COLO668 (cell line): Measurements from ENCODE around the gene SLA2.
"Not testable (repeated sequence)": the region's sequence is repeated elsewhere in the genome, so short reads cannot be mapped to it uniquely, and the experiment has no call there.

ENCODE experiments used
- DNase-seq: peaks from one replicate; lab custom pipeline; 2025; ENCODE audit not compliant: unreplicated experiment; lab: John Stamatoyannopoulos, UW

Gene SLA2

GRCh38 chr20:36646678-36647077 is 682 bp upstream of the SLA2 start:
- DNase-seq, result no peak

- no peak for DNase-seq
Measured at GRCh38 chr20:36645353-36645752, 643 bp downstream of the SLA2 start.

GRCh38 chr20:36644706-36645095 is 1.3 kb downstream of the SLA2 start:
- DNase-seq, result no peak

GRCh38 chr20:36644032-36644705 is 1.8 kb downstream of the SLA2 start:
- DNase-seq, result no peak

GRCh38 chr20:36642136-36642535 is 3.9 kb downstream of the SLA2 start:
- DNase-seq, result no peak

GRCh38 chr20:36641506-36641843 is 4.5 kb downstream of the SLA2 start:
- no peak for DNase-seq

- DNase-seq, result not testable (repeated sequence)
Measured at GRCh38 chr20:36638876-36639400, 7.1 kb downstream of the SLA2 start.

GRCh38 chr20:36634342-36634741 is 11.7 kb downstream of the SLA2 start:
- no peak for DNase-seq

GRCh38 chr20:36633285-36633772 is 12.7 kb downstream of the SLA2 start:
- DNase-seq, result no peak

GRCh38 chr20:36632487-36633284 is 13.3 kb downstream of the SLA2 start:
- DNase-seq, result peak; percentile 16

GRCh38 chr20:36632147-36632486 is 13.9 kb downstream of the SLA2 start:
- no peak for DNase-seq

GRCh38 chr20:36631646-36632045 is 14.3 kb downstream of the SLA2 start:
- no peak for DNase-seq

- DNase-seq, result no peak
Measured at GRCh38 chr20:36629719-36630681, 16.0 kb downstream of the SLA2 start.

GRCh38 chr20:36628076-36628475 is 17.9 kb downstream of the SLA2 start:
- no peak for DNase-seq

- no peak for DNase-seq
Measured at GRCh38 chr20:36624944-36625324, 21.1 kb downstream of the SLA2 start.

GRCh38 chr20:36624068-36624943 is 21.7 kb downstream of the SLA2 start:
- no peak for DNase-seq

- no peak for DNase-seq
Measured at GRCh38 chr20:36623444-36623843, 22.6 kb downstream of the SLA2 start.

GRCh38 chr20:36620917-36621316 is 25.1 kb downstream of the SLA2 start:
- no peak for DNase-seq

GRCh38 chr20:36614781-36615557 is 31.0 kb downstream of the SLA2 start:
- DNase-seq, result no peak

GRCh38 chr20:36613974-36614373 is 32.0 kb downstream of the SLA2 start:
- peak; percentile 28 for DNase-seq
